Endometrial microvascular endothelial cells (primary cell): ENCODE results near the gene PSG1. TPM values are rescaled to one million over a fixed set of nuclear protein-coding genes. Genes with fewer than 3 reads are reported as not detected.
"Not testable (repeated sequence)": the region's sequence is repeated elsewhere in the genome, so short reads cannot be mapped to it uniquely, and the experiment has no call there.

ENCODE experiments used
- in situ Hi-C: cut with HindIII; loops from 2 replicates; pipeline ENCODE4 v1.10.0; 2017; ENCODE audit warnings: low sequenced_read_pairs, low pct_unique_long_range_greater_than_20kb; ENCODE audit errors: inconsistent ontology term
- total RNA-seq: library from RNA; depleted of rRNA; stranded (reverse); fragments of >200 nt; gene quantifications from one replicate; pipeline ENCODE4 v1.2.3, GENCODE V29; 2015; ENCODE audit errors: inconsistent ontology term

PSG1 gene
- total RNA-seq = 1.4 TPM

- in situ Hi-C loops = no loop called here
Measured at GRCh38 chr19:42879613-42880012, at the start of gene PSG1. TSS of gene PSG1 (minus strand) at chr19:42879713. CDS start at chr19:42879581, 132 bp downstream.

GRCh38 chr19:42928896-42929295 lies 49.4 kb upstream of the PSG1 start:
- in situ Hi-C loops = no loop called here

- in situ Hi-C loops = no loop called here
Measured at GRCh38 chr19:42926781-42927180, 47.3 kb upstream of the PSG1 start.

- in situ Hi-C loops = not testable (repeated sequence)
Measured at GRCh38 chr19:42923106-42923505, 43.6 kb upstream of the PSG1 start.

GRCh38 chr19:42920971-42921370 lies 41.5 kb upstream of the PSG1 start:
- in situ Hi-C loops = not testable (repeated sequence)

- in situ Hi-C loops = no loop called here
Measured at GRCh38 chr19:42919757-42920079, 40.2 kb upstream of the PSG1 start.

GRCh38 chr19:42919070-42919756 lies 39.7 kb upstream of the PSG1 start:
- in situ Hi-C loops = not testable (repeated sequence)

GRCh38 chr19:42918377-42919069 lies 39.0 kb upstream of the PSG1 start:
- in situ Hi-C loops = not testable (repeated sequence)

- in situ Hi-C loops = not testable (repeated sequence)
Measured at GRCh38 chr19:42917634-42918033, 38.1 kb upstream of the PSG1 start, which contains the start of gene PSG6. TSS of gene PSG6 (minus strand) at chr19:42917894. CDS start at chr19:42917792, 102 bp downstream.

GRCh38 chr19:42916931-42917330 lies 37.4 kb upstream of the PSG1 start:
- in situ Hi-C loops = not testable (repeated sequence)

- in situ Hi-C loops = not testable (repeated sequence)
Measured at GRCh38 chr19:42913516-42913915, 34.0 kb upstream of the PSG1 start.

- in situ Hi-C loops = not testable (repeated sequence)
Measured at GRCh38 chr19:42912941-42913340, 33.4 kb upstream of the PSG1 start.

GRCh38 chr19:42911731-42912130 lies 32.2 kb upstream of the PSG1 start:
- in situ Hi-C loops = not testable (repeated sequence)

- in situ Hi-C loops = not testable (repeated sequence)
Measured at GRCh38 chr19:42906162-42906561, 26.6 kb upstream of the PSG1 start.

- in situ Hi-C loops = not testable (repeated sequence)
Measured at GRCh38 chr19:42900561-42900960, 21.0 kb upstream of the PSG1 start.

- in situ Hi-C loops = not testable (repeated sequence)
Measured at GRCh38 chr19:42899674-42900073, 20.2 kb upstream of the PSG1 start.

- in situ Hi-C loops = not testable (repeated sequence)
Measured at GRCh38 chr19:42899110-42899509, 19.6 kb upstream of the PSG1 start.

GRCh38 chr19:42898656-42899055 lies 19.1 kb upstream of the PSG1 start:
- in situ Hi-C loops = not testable (repeated sequence)

- in situ Hi-C loops = not testable (repeated sequence)
Measured at GRCh38 chr19:42897729-42898128, 18.2 kb upstream of the PSG1 start.

- in situ Hi-C loops = not testable (repeated sequence)
Measured at GRCh38 chr19:42890446-42890845, 10.9 kb upstream of the PSG1 start.
